GM23338 (cell line): ENCODE measurements around the gene RYR1. TPM values are rescaled to one million over a fixed set of nuclear protein-coding genes. Genes with fewer than 3 reads are reported as not detected.

Experiments used
- ATAC-seq: fragments of 200-7000 bp; cut with Tn5 transposase; 3 replicates; pipeline ENCODE4 v1.9.1; 2020
- DNase-seq: peaks from one replicate; pipeline ENCODE4 v3.0.0-alpha.2; 2015; ENCODE audit warnings: low spot score
- H2AFZ ChIP-seq: fragments of 200-600 bp; sonication (generic); 2 replicates; pipeline ENCODE4 v1.8.0; 2016; ENCODE audit warnings: antibody characterized with exemption, mild to moderate bottlenecking, moderate library complexity
- H3F3A ChIP-seq: fragments of 200-600 bp; sonication (generic); replicated peaks from 2 replicates; pipeline ENCODE4 v1.8.0; 2017; ENCODE audit warnings: antibody characterized with exemption, mixed run types, low read depth
- H3K27ac ChIP-seq: fragments of 200-600 bp; sonication (generic); 2 replicates; pipeline ENCODE4 v1.6.1; 2016; ENCODE audit warnings: low read depth
- H3K27me3 ChIP-seq: fragments of 200-600 bp; sonication (generic); 2 replicates; pipeline ENCODE4 v1.8.0; 2016; ENCODE audit warnings: mild to moderate bottlenecking, mixed run types, moderate library complexity; ENCODE audit not compliant: insufficient read depth
- H3K36me3 ChIP-seq: fragments of 200-600 bp; sonication (generic); 2 replicates; pipeline ENCODE4 v1.8.0; 2016; ENCODE audit warnings: mild to moderate bottlenecking; ENCODE audit not compliant: insufficient read depth
- H3K4me1 ChIP-seq: fragments of 200-600 bp; sonication (generic); 2 replicates; pipeline ENCODE4 v1.8.0; 2016; ENCODE audit warnings: mild to moderate bottlenecking, moderate library complexity; ENCODE audit not compliant: insufficient read depth
- H3K4me2 ChIP-seq: fragments of 200-600 bp; sonication (generic); 2 replicates; pipeline ENCODE4 v1.7.1; 2017; ENCODE audit warnings: mixed run types
- H3K4me3 ChIP-seq: fragments of 200-600 bp; sonication (generic); 2 replicates; pipeline ENCODE4 v1.6.1; 2016; ENCODE audit warnings: mixed run types
- H3K79me2 ChIP-seq: fragments of 200-600 bp; sonication (generic); replicated peaks from 2 replicates; pipeline ENCODE4 v1.8.0; 2017; ENCODE audit warnings: mild to moderate bottlenecking; ENCODE audit not compliant: insufficient read depth
- H3K9me2 ChIP-seq: fragments of 200-600 bp; sonication (generic); 2 replicates; pipeline ENCODE4 v1.8.0; 2017; ENCODE audit not compliant: insufficient read depth
- H4K20me1 ChIP-seq: fragments of 200-600 bp; sonication (generic); replicated peaks from 2 replicates; pipeline ENCODE4 v1.8.0; 2017; ENCODE audit warnings: mild to moderate bottlenecking; ENCODE audit not compliant: insufficient read depth
- H3K27ac Mint-ChIP-seq: 2 replicates; pipeline ENCODE4 v1.8.0; 2020; ENCODE audit warnings: inconsistent platforms, mild to moderate bottlenecking, moderate library complexity, mixed read lengths
- H3K27me3 Mint-ChIP-seq: 3 replicates; pipeline ENCODE4 v1.8.0; 2022; ENCODE audit warnings: low read depth, mild to moderate bottlenecking, moderate library complexity, mixed read lengths, inconsistent platforms; ENCODE audit not compliant: insufficient read depth, poor library complexity
- H3K36me3 Mint-ChIP-seq: 3 replicates; pipeline ENCODE4 v1.8.0; 2021; ENCODE audit warnings: low read depth, mild to moderate bottlenecking, inconsistent platforms, moderate library complexity, mixed read lengths
- H3K4me1 Mint-ChIP-seq: 3 replicates; pipeline ENCODE4 v1.8.0; 2020; ENCODE audit warnings: mild to moderate bottlenecking, inconsistent platforms, mixed read lengths
- H3K4me3 Mint-ChIP-seq: 3 replicates; pipeline ENCODE4 v1.8.0; 2021; ENCODE audit warnings: moderate library complexity, mild to moderate bottlenecking, inconsistent platforms, mixed read lengths
- H3K9me3 Mint-ChIP-seq: 3 replicates; pipeline ENCODE4 v1.8.0; 2020; ENCODE audit warnings: moderate library complexity, mild to moderate bottlenecking, inconsistent platforms, mixed read lengths
- CREB1 ChIP-seq: fragments of 250-450 bp; sonication (Bioruptor Pico); IDR thresholded peaks from 2 replicates; pipeline ENCODE4 v1.5.0; 2020; ENCODE audit warnings: low read depth, mild to moderate bottlenecking, moderate library complexity
- EZH2 ChIP-seq: fragments of 200-600 bp; sonication (generic); IDR thresholded peaks from one replicate; pipeline ENCODE4 v1.8.0; 2017; ENCODE audit warnings: antibody characterized with exemption, mild to moderate bottlenecking, low read depth; ENCODE audit not compliant: unreplicated experiment
- EZH2phosphoT487 ChIP-seq: fragments of 200-600 bp; sonication (generic); IDR thresholded peaks from one replicate; pipeline ENCODE4 v1.8.1; 2018; ENCODE audit warnings: antibody characterized with exemption; ENCODE audit not compliant: unreplicated experiment
- JUNB ChIP-seq: IDR thresholded peaks from one replicate; pipeline ENCODE4 v1.6.1; 2016; ENCODE audit warnings: antibody characterized with exemption; ENCODE audit not compliant: unreplicated experiment
- NANOG ChIP-seq: IDR thresholded peaks from 2 replicates; pipeline ENCODE4 v1.6.1; 2016; ENCODE audit warnings: antibody characterized with exemption, borderline replicate concordance
- POLR2AphosphoS5 ChIP-seq: IDR thresholded peaks from 2 replicates; pipeline ENCODE4 v1.6.1; 2016; ENCODE audit warnings: antibody characterized with exemption, low read depth
- STAT1 ChIP-seq: IDR thresholded peaks from one replicate; pipeline ENCODE4 v1.6.1; 2016; ENCODE audit warnings: antibody characterized with exemption; ENCODE audit not compliant: unreplicated experiment
- ZNF114 ChIP-seq: fragments of 250-450 bp; sonication (Bioruptor Pico); IDR thresholded peaks from 2 replicates; pipeline ENCODE4 v1.5.0; 2020; ENCODE audit warnings: mild to moderate bottlenecking, moderate library complexity
- ZNF331 ChIP-seq: fragments of 250-450 bp; sonication (Bioruptor Pico); IDR thresholded peaks from 2 replicates; pipeline ENCODE4 v1.5.0; 2020; ENCODE audit warnings: low read depth, mild to moderate bottlenecking, moderate library complexity
- polyA plus RNA-seq: library from polyadenylated mRNA; unstranded; fragments of >200 nt; fragmentation: Nextera tagmentation; extraction: Ambion mirVana; gene quantifications from 2 replicates; pipeline ENCODE4 v1.2.1, GENCODE V29; 2016
- total RNA-seq: library from RNA; depleted of rRNA; stranded (reverse); fragments of >200 nt; shearing (Covaris generic); gene quantifications from 2 replicates; pipeline ENCODE4 v1.2.3, GENCODE V29; 2014
- TF ChIP-seq, protein P1 (sequence below): fragments of 250-450 bp; sonication (Bioruptor Pico); IDR thresholded peaks from 2 replicates; pipeline ENCODE4 v1.5.0; 2020; ENCODE audit warnings: mild to moderate bottlenecking, moderate library complexity
- TF ChIP-seq, protein P2 (sequence below): IDR thresholded peaks from 2 replicates; pipeline ENCODE4 v1.6.1; 2016; ENCODE audit warnings: antibody characterized with exemption
- TF ChIP-seq, protein P3 (sequence below), 2 experiments: fragments of 200-600 bp in 1 of 2; sonication (generic) in 1 of 2; conservative IDR thresholded peaks; 2 replicates each; pipeline versions ENCODE4 v1.5.1 to v1.6.1; 2016 to 2017; ENCODE audit warnings: antibody characterized with exemption in 2 of 2, low read depth in 2 of 2, mild to moderate bottlenecking in 2 of 2, moderate library complexity in 1 of 2
- TF ChIP-seq, protein P4 (sequence below): IDR thresholded peaks from one replicate; pipeline ENCODE4 v1.6.1; 2018; ENCODE audit warnings: antibody characterized with exemption; ENCODE audit not compliant: unreplicated experiment

RYR1 gene
- total and polyA plus RNA-seq, 2 experiments from 2014 or later = 4.0 to 26.7 TPM

DNA sequence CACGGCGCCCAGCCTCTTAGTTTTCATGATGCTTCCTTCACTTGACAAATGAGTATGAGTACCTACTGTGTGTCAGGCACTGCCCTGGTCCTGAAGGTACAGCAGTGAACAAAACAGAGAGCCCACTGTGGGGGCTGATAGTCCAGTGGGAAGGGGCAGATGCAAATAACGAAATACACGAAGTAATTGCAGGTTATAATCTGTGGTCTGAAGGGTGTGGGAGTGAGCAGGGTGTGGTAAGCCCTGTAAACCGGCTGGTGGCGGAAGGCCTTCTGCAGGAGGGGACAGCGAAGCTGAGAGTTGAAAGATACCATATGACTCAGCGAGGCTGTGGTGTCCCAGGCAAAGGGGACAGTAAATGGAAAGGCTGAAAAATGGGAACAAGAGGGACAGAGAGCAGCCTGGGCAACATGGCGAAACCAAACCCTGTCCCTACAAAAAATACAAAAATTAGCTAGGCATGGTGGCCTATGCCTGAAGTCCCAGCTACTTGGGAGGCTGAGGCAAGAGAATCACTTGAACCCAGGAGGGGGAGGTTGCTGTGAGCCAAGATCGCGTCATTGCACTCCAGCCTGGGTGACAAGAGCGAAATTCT is 123.8 kb downstream of the RYR1 start:
- no peaks in the 10 kb centered on the region for H3K79me2 ChIP-seq
- peak overlapping the region; percentile 26; the same call in 1 of the 2 replicates for H3K27ac ChIP-seq
- no peaks in the 10 kb centered on the region for H3K4me1 Mint-ChIP-seq
- H3K27ac Mint-ChIP-seq = peak overlapping the region; percentile 66
- no peak overlapping the region for H3K4me2 ChIP-seq
- H3K9me3 Mint-ChIP-seq = no peaks in the 10 kb centered on the region
- no peak for TF ChIP-seq NANOG
- TF ChIP-seq, protein P1, sequence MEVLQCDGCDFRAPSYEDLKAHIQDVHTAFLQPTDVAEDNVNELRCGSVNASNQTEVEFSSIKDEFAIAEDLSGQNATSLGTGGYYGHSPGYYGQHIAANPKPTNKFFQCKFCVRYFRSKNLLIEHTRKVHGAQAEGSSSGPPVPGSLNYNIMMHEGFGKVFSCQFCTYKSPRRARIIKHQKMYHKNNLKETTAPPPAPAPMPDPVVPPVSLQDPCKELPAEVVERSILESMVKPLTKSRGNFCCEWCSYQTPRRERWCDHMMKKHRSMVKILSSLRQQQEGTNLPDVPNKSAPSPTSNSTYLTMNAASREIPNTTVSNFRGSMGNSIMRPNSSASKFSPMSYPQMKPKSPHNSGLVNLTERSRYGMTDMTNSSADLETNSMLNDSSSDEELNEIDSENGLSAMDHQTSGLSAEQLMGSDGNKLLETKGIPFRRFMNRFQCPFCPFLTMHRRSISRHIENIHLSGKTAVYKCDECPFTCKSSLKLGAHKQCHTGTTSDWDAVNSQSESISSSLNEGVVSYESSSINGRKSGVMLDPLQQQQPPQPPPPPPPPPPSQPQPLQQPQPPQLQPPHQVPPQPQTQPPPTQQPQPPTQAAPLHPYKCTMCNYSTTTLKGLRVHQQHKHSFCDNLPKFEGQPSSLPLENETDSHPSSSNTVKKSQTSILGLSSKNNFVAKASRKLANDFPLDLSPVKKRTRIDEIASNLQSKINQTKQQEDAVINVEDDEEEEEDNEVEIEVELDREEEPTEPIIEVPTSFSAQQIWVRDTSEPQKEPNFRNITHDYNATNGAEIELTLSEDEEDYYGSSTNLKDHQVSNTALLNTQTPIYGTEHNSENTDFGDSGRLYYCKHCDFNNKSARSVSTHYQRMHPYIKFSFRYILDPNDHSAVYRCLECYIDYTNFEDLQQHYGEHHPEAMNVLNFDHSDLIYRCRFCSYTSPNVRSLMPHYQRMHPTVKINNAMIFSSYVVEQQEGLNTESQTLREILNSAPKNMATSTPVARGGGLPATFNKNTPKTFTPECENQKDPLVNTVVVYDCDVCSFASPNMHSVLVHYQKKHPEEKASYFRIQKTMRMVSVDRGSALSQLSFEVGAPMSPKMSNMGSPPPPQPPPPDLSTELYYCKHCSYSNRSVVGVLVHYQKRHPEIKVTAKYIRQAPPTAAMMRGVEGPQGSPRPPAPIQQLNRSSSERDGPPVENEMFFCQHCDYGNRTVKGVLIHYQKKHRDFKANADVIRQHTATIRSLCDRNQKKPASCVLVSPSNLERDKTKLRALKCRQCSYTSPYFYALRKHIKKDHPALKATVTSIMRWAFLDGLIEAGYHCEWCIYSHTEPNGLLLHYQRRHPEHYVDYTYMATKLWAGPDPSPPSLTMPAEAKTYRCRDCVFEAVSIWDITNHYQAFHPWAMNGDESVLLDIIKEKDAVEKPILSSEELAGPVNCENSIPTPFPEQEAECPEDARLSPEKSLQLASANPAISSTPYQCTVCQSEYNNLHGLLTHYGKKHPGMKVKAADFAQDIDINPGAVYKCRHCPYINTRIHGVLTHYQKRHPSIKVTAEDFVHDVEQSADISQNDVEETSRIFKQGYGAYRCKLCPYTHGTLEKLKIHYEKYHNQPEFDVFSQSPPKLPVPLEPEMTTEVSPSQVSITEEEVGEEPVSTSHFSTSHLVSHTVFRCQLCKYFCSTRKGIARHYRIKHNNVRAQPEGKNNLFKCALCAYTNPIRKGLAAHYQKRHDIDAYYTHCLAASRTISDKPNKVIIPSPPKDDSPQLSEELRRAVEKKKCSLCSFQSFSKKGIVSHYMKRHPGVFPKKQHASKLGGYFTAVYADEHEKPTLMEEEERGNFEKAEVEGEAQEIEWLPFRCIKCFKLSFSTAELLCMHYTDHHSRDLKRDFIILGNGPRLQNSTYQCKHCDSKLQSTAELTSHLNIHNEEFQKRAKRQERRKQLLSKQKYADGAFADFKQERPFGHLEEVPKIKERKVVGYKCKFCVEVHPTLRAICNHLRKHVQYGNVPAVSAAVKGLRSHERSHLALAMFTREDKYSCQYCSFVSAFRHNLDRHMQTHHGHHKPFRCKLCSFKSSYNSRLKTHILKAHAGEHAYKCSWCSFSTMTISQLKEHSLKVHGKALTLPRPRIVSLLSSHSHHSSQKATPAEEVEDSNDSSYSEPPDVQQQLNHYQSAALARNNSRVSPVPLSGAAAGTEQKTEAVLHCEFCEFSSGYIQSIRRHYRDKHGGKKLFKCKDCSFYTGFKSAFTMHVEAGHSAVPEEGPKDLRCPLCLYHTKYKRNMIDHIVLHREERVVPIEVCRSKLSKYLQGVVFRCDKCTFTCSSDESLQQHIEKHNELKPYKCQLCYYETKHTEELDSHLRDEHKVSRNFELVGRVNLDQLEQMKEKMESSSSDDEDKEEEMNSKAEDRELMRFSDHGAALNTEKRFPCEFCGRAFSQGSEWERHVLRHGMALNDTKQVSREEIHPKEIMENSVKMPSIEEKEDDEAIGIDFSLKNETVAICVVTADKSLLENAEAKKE (CRISPR knock-in tag) = no peak
- TF ChIP-seq, protein P2, sequence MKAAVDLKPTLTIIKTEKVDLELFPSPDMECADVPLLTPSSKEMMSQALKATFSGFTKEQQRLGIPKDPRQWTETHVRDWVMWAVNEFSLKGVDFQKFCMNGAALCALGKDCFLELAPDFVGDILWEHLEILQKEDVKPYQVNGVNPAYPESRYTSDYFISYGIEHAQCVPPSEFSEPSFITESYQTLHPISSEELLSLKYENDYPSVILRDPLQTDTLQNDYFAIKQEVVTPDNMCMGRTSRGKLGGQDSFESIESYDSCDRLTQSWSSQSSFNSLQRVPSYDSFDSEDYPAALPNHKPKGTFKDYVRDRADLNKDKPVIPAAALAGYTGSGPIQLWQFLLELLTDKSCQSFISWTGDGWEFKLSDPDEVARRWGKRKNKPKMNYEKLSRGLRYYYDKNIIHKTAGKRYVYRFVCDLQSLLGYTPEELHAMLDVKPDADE = no peak
- no peak for TF ChIP-seq EZH2phosphoT487
- TF ChIP-seq JUNB = no peak
- TF ChIP-seq POLR2AphosphoS5 = no peak
- no peak for TF ChIP-seq STAT1
- no peak for TF ChIP-seq ZNF331 (CRISPR knock-in tag)
- TF ChIP-seq, protein P3, sequence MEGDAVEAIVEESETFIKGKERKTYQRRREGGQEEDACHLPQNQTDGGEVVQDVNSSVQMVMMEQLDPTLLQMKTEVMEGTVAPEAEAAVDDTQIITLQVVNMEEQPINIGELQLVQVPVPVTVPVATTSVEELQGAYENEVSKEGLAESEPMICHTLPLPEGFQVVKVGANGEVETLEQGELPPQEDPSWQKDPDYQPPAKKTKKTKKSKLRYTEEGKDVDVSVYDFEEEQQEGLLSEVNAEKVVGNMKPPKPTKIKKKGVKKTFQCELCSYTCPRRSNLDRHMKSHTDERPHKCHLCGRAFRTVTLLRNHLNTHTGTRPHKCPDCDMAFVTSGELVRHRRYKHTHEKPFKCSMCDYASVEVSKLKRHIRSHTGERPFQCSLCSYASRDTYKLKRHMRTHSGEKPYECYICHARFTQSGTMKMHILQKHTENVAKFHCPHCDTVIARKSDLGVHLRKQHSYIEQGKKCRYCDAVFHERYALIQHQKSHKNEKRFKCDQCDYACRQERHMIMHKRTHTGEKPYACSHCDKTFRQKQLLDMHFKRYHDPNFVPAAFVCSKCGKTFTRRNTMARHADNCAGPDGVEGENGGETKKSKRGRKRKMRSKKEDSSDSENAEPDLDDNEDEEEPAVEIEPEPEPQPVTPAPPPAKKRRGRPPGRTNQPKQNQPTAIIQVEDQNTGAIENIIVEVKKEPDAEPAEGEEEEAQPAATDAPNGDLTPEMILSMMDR (conservative IDR thresholded peaks at IDR 0.05; ENCODE audit: low read depth in 2 of 2) = no peak
- no peak for TF ChIP-seq CREB1
- TF ChIP-seq, protein P4, sequence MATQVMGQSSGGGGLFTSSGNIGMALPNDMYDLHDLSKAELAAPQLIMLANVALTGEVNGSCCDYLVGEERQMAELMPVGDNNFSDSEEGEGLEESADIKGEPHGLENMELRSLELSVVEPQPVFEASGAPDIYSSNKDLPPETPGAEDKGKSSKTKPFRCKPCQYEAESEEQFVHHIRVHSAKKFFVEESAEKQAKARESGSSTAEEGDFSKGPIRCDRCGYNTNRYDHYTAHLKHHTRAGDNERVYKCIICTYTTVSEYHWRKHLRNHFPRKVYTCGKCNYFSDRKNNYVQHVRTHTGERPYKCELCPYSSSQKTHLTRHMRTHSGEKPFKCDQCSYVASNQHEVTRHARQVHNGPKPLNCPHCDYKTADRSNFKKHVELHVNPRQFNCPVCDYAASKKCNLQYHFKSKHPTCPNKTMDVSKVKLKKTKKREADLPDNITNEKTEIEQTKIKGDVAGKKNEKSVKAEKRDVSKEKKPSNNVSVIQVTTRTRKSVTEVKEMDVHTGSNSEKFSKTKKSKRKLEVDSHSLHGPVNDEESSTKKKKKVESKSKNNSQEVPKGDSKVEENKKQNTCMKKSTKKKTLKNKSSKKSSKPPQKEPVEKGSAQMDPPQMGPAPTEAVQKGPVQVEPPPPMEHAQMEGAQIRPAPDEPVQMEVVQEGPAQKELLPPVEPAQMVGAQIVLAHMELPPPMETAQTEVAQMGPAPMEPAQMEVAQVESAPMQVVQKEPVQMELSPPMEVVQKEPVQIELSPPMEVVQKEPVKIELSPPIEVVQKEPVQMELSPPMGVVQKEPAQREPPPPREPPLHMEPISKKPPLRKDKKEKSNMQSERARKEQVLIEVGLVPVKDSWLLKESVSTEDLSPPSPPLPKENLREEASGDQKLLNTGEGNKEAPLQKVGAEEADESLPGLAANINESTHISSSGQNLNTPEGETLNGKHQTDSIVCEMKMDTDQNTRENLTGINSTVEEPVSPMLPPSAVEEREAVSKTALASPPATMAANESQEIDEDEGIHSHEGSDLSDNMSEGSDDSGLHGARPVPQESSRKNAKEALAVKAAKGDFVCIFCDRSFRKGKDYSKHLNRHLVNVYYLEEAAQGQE = no peak
- no peak for TF ChIP-seq ZNF114 (CRISPR knock-in tag)
- no peak for TF ChIP-seq EZH2
- peaks cover 45% of the 10 kb centered on the region for H3K36me3 Mint-ChIP-seq
- H3K27me3 ChIP-seq = no peaks in the 10 kb centered on the region
- H3K4me3 ChIP-seq = no peak overlapping the region
- H4K20me1 ChIP-seq = no peaks in the 10 kb centered on the region
- H3K4me3 Mint-ChIP-seq = no peak overlapping the region; the same call in 2 of the 3 replicates
- no peaks in the 10 kb centered on the region for H3K4me1 ChIP-seq
- no peaks in the 10 kb centered on the region for H3K36me3 ChIP-seq
- no peaks in the 10 kb centered on the region for H3K9me2 ChIP-seq
- peaks cover 6% of the 10 kb centered on the region for H3K27me3 Mint-ChIP-seq
- ATAC-seq (no peak), DNase-seq (no peak)
- H3F3A ChIP-seq = no peaks in the 10 kb centered on the region; the same call in 1 of the 2 replicates
- H2AFZ ChIP-seq = no peak overlapping the region
